GM13976 (cell line): ENCODE measurements around the gene PRKG1.
"Not testable (repeated sequence)": the region's sequence is repeated elsewhere in the genome, so short reads cannot be mapped to it uniquely, and the experiment has no call there.

ENCODE experiments used
- DNase-seq: peaks from one replicate; pipeline ENCODE4 v3.0.0; 2012; ENCODE audit warnings: low spot score
- CTCF ChIP-seq: IDR thresholded peaks from 2 replicates; pipeline ENCODE4 v1.5.1; 2012; ENCODE audit warnings: borderline replicate concordance, mild to moderate bottlenecking; ENCODE audit not compliant: insufficient read depth; ENCODE audit errors: extremely low read depth, missing control alignments, control extremely low read depth
- in situ Hi-C: fragments of 300-500 bp; cut with MboI; formaldehyde crosslinking; loops from one replicate; pipeline ENCODE4 v1.12.0; 2022; ENCODE audit warnings: low sequenced_read_pairs, mixed read lengths, inconsistent platforms; ENCODE audit not compliant: unreplicated experiment

PRKG1 gene

GRCh38 chr10:51203359-51203758 is 129.1 kb downstream of the PRKG1 start:
- DNase-seq: no peak
- in situ Hi-C loops: no loop called here
- TF ChIP-seq CTCF: no peak

- DNase-seq: no peak
- TF ChIP-seq CTCF: no peak
- in situ Hi-C loops: no loop called here
These were observed 129.8 kb downstream of the PRKG1 start for GRCh38 chr10:51204066-51204465.

- TF ChIP-seq CTCF: no peak
- in situ Hi-C loops: no loop called here
- DNase-seq: no peak
These were observed 130.4 kb downstream of the PRKG1 start for GRCh38 chr10:51204701-51205100.

- TF ChIP-seq CTCF: no peak
- in situ Hi-C loops: no loop called here
- DNase-seq: no peak
These were observed 132.2 kb downstream of the PRKG1 start for GRCh38 chr10:51206500-51206899.

GRCh38 chr10:51212937-51213336 is 138.7 kb downstream of the PRKG1 start:
- in situ Hi-C loops: not testable (repeated sequence)

GRCh38 chr10:51214207-51215196 is 140.2 kb downstream of the PRKG1 start:
- no peak for DNase-seq
- TF ChIP-seq CTCF: no peak
- in situ Hi-C loops: no loop called here

More at GRCh38 chr10:51212937-51213336, 138.7 kb downstream of the PRKG1 start:
- DNase-seq: not testable (repeated sequence)
